ENCODE results near the gene WSB2.

Gene WSB2

GRCh38 chr12:118070650-118071049 lies 9.7 kb upstream of the WSB2 start:
- H3F3A ChIP-seq (ENCODE audit: control insufficient read depth, insufficient read depth) = no peaks in the 10 kb centered on the region
- no peaks in the 10 kb centered on the region for H3K36me3 ChIP-seq (ENCODE audit: control insufficient read depth, low read length)
- peaks cover 2% of the 10 kb centered on the region for H3K4me1 ChIP-seq (ENCODE audit: control insufficient read depth, low read length)
- H3K27me3 ChIP-seq (ENCODE audit: control insufficient read depth, low read length) = peaks cover 27% of the 10 kb centered on the region
- H3K9me3 ChIP-seq (ENCODE audit: control insufficient read depth, insufficient read depth, low read length) = no peaks in the 10 kb centered on the region
- no peak overlapping the region for H3K27ac ChIP-seq (ENCODE audit: low read depth, low read length)
- TF ChIP-seq EZH2phosphoT487 (IDR thresholded peaks at IDR 0.05; ENCODE audit: borderline replicate concordance, low read length) (no peak), CTCF (IDR thresholded peaks at IDR 0.05; ENCODE audit: low read depth, low read length, poor library complexity, severe bottlenecking) (no peak)
- no peak overlapping the region for H3K4me2 ChIP-seq (ENCODE audit: low read length)
- no peak overlapping the region for H3K4me3 ChIP-seq (ENCODE audit: low read length)
- H3K79me2 ChIP-seq (ENCODE audit: control insufficient read depth, low read length) = no peaks in the 10 kb centered on the region
- no peaks in the 10 kb centered on the region for H4K20me1 ChIP-seq (ENCODE audit: control insufficient read depth, insufficient read depth, low read depth, low read length)
- H3K9me2 ChIP-seq (replicated peaks; ENCODE audit: control insufficient read depth, low read length) = no peaks in the 10 kb centered on the region

GRCh38 chr12:118068445-118068844 lies 7.5 kb upstream of the WSB2 start:
- H3K27ac ChIP-seq (ENCODE audit: low read depth, low read length) = no peak overlapping the region
- H3K9me3 ChIP-seq (ENCODE audit: control insufficient read depth, insufficient read depth, low read length) = no peaks in the 10 kb centered on the region
- H3K4me3 ChIP-seq (ENCODE audit: low read length) = no peak overlapping the region
- H3K36me3 ChIP-seq (ENCODE audit: control insufficient read depth, low read length) = no peaks in the 10 kb centered on the region
- H3K27me3 ChIP-seq (ENCODE audit: control insufficient read depth, low read length) = peaks cover 45% of the 10 kb centered on the region
- H3F3A ChIP-seq (ENCODE audit: control insufficient read depth, insufficient read depth) = peaks cover 10% of the 10 kb centered on the region; the same call in 1 of the 2 replicates
- no peaks in the 10 kb centered on the region for H3K79me2 ChIP-seq (ENCODE audit: control insufficient read depth, low read length)
- H3K4me2 ChIP-seq (ENCODE audit: low read length) = no peak overlapping the region
- H4K20me1 ChIP-seq (ENCODE audit: control insufficient read depth, insufficient read depth, low read depth, low read length) = peaks cover 5% of the 10 kb centered on the region; the same call in 1 of the 2 replicates
- peaks cover 20% of the 10 kb centered on the region for H3K4me1 ChIP-seq (ENCODE audit: control insufficient read depth, low read length)
- TF ChIP-seq CTCF (IDR thresholded peaks at IDR 0.05; ENCODE audit: low read depth, low read length, poor library complexity, severe bottlenecking) = no peak
- no peak for TF ChIP-seq EZH2phosphoT487 (IDR thresholded peaks at IDR 0.05; ENCODE audit: borderline replicate concordance, low read length)
- H3K9me2 ChIP-seq (replicated peaks; ENCODE audit: control insufficient read depth, low read length) = no peaks in the 10 kb centered on the region

GRCh38 chr12:118065380-118065779 lies 4.4 kb upstream of the WSB2 start:
- no peaks in the 10 kb centered on the region for H3K9me2 ChIP-seq (replicated peaks; ENCODE audit: control insufficient read depth, low read length)
- H3K27ac ChIP-seq (ENCODE audit: low read depth, low read length) = no peak overlapping the region

More at GRCh38 chr12:118065380-118065779, 4.4 kb upstream of the WSB2 start:
- H4K20me1 ChIP-seq (ENCODE audit: control insufficient read depth, insufficient read depth, low read depth, low read length) = peaks cover 5% of the 10 kb centered on the region; the same call in 1 of the 2 replicates
- peaks cover 67% of the 10 kb centered on the region for H3K27me3 ChIP-seq (ENCODE audit: control insufficient read depth, low read length)
- H3K4me1 ChIP-seq (ENCODE audit: control insufficient read depth, low read length) = peaks cover 33% of the 10 kb centered on the region
- H3F3A ChIP-seq (ENCODE audit: control insufficient read depth, insufficient read depth) = peaks cover 10% of the 10 kb centered on the region; the same call in 1 of the 2 replicates
- no peaks in the 10 kb centered on the region for H3K79me2 ChIP-seq (ENCODE audit: control insufficient read depth, low read length)
- H3K4me3 ChIP-seq (ENCODE audit: low read length) = no peak overlapping the region
- H3K9me3 ChIP-seq (ENCODE audit: control insufficient read depth, insufficient read depth, low read length) = no peaks in the 10 kb centered on the region
- no peaks in the 10 kb centered on the region for H3K36me3 ChIP-seq (ENCODE audit: control insufficient read depth, low read length)
- peak overlapping the region; percentile 37 for H3K4me2 ChIP-seq (ENCODE audit: low read length)
- no peak for TF ChIP-seq CTCF (IDR thresholded peaks at IDR 0.05; ENCODE audit: low read depth, low read length, poor library complexity, severe bottlenecking)
- TF ChIP-seq EZH2phosphoT487 (IDR thresholded peaks at IDR 0.05; ENCODE audit: borderline replicate concordance, low read length) = no peak

All from DOHH2 (cell line).